22Rv1 (cell line): ENCODE results near the gene TRIM33.
"Not testable (repeated sequence)": the region's sequence is repeated elsewhere in the genome, so short reads cannot be mapped to it uniquely, and the experiment has no call there.

ENCODE experiments used
- CTCF ChIP-seq: fragments of 450-650 bp; IDR thresholded peaks from 2 replicates; pipeline ENCODE4 v1.5.1; 2017; ENCODE audit warnings: mild to moderate bottlenecking
- ZFX ChIP-seq: fragments of 450-650 bp; IDR thresholded peaks from 2 replicates; pipeline ENCODE4 v1.6.1; 2017; ENCODE audit warnings: antibody characterized with exemption, borderline replicate concordance

GRCh38 chr1:114369266-114369919 is 141.6 kb downstream of the TRIM33 start:
- TF ChIP-seq CTCF, ZFX: not testable (repeated sequence)
